ENCODE measurements around the gene LMO1.

The LMO1 gene

GRCh38 chr11:8242499-8243280 is 21.0 kb downstream of the LMO1 start:
- no peak for DNase-seq

DNA sequence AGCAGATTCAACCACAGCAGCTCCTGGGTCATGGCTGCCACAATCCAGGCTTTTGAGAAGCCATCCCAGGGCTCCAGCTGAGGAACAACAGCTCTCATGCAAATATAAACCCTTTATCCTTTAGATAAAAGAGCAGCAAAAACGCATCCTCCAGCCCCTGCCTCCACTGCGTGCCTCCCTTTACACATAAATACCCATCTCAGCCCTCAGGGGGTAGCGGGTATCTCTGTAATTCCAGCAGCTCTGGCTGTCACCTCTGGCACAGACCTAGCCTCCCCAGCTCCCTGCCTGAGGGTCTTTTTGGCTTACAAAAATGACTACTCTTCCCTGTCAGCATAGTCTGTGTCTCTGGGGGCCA is 21.6 kb downstream of the LMO1 start:
- no peak for DNase-seq

DNA sequence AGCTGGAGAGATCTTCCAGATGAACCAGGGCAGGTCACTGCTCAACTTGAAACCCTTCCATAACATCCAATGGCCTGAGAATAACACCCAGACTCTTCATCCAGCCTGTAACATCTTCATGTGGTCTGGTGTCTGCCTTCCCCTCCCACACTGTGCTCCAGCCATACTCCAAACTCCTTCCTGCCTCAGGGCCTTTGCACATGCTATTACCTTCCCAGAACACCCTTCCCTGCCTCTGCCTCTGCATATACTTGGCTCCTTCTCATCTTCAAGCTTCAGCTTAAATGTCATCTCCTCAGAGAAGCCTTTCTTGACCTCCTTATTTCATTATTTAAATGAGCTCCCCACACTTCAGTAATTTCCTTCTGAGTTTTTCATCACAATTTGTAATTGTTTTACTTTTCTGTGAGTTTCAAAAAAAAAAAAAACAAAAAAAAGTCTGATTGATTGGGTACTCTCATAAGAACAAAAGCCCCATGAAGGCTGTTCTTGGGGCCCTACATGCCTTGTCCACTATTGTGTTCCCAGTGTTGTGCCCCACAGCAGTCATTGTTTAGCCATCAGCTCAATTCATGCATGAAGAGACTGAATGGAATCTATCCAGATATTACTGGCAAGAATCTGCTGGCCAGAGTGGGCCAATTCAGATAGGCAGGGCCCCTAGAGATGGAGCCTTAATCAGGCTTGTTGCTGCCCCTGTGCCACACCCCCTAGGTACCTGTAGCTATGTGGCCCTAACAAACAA is 22.1 kb downstream of the LMO1 start:
- DNase-seq, result no peak

DNA sequence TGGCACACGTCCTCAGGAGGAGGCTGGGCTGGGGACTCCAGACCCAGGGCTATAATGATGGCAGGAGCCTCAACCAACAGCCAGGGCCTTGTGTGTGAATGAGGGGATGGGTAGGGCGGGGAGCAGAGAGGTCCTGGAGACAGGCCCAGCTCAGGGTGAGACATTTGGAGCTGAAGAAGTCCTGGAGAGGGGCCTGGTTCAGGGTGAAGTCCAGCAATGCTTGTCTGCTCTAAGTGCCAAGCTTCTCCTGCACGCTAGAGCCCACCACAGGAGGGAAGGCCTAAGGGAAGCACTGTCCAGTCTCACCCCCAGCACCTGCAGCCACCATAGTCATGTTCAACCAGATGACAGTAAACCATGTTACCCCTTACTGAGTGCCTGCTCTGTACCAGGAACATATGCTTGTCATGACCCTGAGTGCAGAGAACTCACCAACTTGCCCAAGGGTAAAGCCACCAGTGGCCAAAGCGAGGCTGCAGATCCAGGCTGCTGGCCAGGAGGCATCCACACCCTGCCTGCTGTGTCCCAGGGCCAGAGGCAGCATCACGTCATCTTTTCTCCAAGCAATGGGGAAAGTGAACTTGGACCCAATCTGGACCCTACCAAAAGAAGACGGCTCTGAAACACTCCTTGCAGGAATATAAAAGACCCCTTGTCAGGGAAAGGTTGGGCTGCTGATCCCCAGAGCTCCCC is 24.0 kb downstream of the LMO1 start:
- DNase-seq, result no peak

DNA sequence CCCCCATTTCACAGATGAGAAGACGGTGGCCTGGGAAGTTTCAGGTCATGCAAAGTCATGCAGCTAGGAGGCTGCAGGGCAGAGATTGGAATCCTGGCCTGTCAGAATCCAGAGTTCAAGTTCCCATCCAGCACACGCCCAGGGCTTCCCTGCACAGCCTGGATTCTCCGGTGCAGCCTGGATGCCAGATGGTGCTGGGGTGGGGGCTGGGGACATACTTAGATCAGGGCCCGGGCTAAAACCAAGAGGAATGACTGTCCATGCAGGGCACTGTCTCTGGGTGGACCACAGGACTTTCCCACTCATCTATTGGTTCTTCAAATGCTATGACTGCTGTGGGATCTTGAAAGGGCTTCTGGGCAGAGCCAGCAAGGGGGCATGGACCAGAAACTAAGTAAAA is 24.6 kb downstream of the LMO1 start:
- no peak for DNase-seq

DNA sequence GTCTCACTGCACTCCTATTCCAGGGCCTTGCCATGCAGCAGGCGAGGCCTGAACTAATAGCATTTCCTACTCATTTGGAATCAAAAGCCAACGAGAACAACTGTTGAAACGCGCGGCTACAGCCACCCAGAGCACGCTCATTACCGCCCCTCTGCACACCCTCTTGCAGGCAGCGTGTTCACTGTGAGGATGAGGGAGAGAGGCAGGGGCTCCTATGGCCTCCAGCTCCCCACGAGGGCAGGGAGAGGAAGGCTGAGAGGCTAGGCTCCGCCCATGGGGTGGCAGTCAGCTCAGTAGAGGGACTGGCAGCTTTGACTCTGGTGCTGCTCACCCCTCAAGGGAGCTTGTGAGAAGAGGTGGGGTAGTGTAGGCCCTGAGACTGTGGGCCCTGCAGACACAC is 26.2 kb downstream of the LMO1 start:
- DNase-seq, result no peak

- no peak for DNase-seq
Observed at GRCh38 chr11:8235925-8236324, 27.8 kb downstream of the LMO1 start.

GRCh38 chr11:8234910-8235309 is 28.8 kb downstream of the LMO1 start:
- DNase-seq, result no peak

GRCh38 chr11:8234425-8234821 is 29.3 kb downstream of the LMO1 start:
- DNase-seq, result no peak

DNA sequence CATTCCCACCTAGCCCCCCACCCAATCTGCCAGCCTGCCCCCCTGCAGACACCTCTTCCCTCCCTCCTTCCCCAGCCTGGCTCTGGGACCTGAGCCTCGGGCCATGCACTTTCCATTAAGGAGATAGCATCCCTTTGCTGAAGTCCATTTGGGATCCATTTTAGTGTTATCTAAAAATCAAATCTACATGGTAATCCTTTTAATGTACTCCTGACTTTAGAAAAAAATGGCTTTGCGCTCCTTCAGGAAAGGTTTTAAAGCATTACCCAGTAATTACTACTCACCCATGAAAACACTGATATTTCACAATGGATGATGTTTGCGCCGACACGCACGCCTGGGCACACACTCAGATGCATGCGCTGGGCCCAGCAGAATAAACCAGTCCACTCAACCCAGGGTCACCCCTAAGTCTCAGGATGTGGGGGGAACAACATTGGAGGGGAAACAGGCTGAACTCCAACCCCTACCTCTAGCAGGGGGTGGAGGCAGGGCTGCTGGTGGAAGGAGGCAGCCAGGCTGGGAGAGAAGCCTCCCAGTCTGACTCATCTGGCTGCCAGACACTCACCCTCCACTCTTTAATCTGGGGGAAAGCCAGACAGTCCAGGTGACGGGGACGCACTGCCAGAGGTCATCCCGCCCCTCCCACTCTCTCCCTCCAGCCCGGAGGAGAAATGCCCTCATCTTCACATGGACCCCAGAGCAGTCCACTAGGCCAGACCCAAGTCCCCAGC is 29.8 kb downstream of the LMO1 start:
- no peak for DNase-seq

- DNase-seq, result no peak
Observed at GRCh38 chr11:8232849-8233606, 30.6 kb downstream of the LMO1 start.

DNA sequence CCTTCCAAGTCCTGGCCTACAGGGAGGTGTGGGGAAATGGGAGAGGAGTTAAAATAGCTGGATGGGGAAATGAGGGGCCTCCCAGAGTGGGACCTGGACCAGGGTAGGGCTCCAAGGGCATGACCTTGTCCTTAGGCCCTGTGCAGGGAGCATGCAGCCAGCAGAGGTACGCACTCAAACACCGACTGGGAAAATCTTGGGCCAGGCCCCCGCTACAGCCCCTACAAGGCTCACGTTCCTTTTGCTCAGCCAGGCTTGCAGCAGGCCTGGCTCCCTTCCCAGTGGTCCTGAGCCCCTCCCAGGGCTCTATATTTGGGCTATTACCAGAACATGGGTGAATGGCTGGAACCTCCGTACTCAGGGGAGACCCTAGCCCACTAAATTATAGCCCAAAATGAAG is 31.3 kb downstream of the LMO1 start:
- DNase-seq, result no peak

GRCh38 chr11:8231979-8232378 is 31.7 kb downstream of the LMO1 start:
- DNase-seq, result no peak

DNA sequence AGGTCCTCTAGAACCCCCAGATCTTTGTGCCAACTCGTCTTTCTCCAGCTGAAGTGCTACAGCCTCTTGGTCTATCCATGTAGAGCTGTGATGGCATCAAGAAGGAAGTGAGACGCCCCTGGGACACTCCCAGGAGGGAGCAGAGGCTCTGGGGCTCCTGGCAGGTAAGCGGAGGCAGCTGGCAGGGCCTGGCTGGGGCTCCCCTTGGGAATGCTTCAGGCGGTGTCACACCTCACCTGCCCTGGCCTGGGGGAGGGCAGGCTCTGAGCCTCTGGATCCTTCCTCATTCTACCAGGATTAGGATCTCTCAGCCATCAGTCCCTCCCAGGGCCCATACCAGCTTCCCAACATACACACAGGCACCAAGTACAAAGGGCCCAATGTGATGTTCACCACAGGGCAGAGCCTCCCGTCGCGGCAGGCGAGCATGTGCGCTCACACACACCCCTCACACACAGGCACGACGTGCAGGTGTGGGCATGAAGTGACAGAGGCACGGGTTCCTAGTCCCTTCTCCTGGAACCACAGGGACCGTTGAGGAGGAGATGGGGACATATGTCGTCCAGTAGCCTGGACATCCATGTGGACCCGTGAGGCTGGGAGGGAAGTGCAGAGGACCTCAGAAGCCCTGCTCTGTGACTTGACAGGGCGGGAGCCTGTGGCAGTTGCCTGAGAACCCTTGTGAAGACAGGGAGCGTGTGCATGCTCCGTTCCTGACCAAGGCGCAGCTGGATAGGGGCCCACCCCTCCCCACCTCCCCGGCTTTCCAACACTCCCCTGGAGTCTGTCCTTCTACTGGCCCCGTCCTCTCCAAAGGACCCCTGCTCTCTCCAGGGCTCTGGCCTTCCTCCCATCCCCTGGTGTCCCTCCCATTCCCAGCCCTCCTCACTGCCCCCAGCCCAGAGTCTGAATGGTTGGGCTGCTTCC is 32.5 kb downstream of the LMO1 start:
- DNase-seq, result no peak

DNA sequence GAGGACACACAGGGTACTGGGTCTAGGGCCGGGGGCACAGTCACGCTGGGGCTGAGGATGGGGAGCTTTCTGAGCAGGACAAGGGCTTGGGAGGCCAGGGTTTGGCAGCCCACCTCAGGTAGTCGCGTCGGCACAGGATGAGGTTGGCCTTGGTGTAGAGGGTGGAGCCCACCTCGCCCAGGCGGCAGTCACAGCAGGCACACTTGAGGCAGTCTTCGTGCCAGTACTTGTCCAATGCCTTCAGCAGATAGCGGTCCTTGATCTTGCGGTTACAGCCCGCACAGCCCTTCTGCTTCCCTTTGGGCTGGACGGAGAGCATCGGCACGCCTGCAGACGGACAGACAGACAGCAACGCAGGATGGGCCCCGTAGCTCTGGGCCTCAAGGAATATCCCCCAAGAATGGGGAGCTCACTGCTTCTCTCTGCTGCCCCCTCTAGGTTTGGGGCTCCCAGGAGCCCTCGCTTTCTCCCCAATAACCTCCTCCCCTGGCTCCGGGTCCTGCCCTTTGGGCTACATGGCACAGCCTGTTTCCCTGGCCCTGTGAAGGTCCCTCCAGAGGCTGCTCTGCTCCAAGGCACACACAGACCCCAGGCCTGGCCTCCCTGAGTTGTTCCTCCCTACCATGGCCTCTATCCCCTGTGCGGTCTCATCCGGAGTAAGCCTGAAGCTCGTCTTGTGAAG is 33.4 kb downstream of the LMO1 start:
- no peak for DNase-seq

DNA sequence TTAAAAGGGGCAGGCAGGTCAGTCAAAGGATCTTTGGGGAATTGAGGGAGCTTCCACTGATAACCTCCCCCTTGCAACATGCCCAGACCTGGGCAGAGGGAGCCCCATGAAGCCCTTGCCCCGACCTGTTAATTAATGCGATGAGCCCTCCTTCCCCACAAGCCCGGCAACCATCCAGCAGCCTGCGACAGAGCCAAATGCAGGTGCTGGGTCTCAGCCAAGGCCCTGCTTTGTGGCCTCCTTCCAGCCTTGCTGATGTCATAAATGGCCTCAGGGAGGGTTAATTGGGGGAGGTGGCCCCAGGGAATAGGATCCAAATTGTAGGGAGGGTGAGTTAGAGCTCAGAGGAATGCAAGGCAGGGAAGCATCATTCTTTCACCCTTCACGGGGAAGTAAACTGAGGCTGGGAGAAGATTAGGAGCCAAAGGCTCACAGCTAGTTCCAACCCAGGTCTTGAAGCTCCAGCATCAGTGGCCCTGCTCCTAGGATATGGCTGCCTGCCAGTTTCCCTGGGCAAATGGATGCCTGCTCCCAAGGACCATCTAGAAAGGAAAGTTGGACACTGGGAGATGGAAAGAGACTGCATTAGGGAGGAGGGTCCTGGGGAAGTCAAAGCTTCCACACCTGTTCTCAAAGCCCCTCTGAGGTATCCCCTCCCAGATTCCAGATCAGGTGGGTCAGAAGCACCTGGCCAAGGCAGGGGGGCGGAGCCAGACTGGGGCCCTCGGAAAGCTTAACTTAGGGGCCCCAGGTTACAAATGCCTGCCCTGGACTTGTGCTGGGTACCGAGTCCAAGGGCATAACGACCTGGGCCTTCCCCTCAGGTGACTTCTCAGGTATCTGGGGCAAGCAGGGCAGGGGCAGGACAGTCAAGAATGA is 34.1 kb downstream of the LMO1 start:
- no peak for DNase-seq

DNA sequence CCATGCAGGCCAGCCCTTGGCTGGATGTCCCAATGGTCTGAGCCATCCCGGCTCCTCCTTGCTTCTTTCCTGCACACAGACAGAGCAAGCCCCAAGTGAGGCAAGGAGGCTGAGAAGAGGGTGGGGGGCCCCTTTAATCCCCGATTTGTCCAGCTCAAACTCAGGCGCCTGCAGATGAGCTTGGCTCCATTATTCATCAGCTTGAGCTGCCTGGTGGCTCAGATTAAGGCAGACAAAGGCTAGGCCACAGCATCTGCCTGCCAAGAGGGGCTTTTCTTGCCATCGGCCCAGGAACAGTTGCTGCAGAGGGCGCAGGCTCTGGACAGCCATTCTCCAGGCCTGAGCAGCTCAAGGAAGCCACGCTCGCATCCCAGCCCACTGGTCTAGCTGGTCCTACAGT is 35.4 kb downstream of the LMO1 start:
- no peak for DNase-seq

DNA sequence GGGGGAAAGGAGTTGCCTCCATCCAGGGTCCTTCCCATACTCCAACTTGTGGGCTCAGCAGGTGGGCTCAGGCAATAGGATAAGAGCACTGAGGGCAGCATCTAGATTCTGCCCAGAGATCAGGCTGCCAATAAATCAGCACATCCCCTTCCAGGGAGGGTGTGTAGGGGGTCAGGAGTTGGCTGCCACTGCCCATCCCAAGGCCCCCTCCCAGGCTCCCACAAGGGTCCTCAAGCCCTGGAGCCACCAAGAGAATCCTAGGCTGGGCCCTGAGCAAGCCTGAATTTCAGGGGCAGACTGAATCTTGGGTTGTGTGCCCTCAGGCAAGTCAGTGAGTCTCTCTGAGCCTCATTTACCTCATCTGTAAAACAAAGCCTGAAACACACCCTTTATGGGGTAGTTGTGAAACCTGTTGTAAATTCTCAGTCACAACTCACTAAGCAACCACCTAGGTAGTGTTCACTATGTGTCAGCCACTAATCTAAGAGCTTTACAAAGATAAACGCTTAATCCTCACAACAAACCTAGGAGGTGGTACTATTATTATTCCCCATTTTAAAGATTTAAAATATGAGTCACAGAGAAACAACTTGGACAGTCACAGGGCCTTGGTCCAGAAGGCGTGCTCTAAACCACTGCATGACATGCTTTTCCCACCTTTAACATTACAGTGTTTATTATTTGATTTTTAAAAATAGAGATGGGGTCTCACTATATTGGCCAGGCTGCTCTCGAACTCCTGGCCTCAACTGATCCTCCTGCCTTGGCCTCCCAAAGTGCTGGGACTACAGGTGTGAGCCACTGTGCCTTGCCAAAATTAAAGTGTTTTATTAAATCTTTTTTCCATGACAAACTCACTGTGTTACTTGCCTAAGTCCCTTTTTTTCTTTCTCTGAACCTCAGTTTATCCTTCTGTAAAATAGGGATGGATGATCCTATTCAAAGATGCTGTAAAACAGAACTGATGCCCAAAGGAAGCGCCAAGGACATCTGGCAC is 36.2 kb downstream of the LMO1 start:
- DNase-seq, result no peak
